Measurements from ENCODE around the gene ORAI3. TPM values are rescaled to one million over a fixed set of nuclear protein-coding genes. Genes with fewer than 3 reads are reported as not detected.

ORAI3 gene
- total and polyA plus RNA-seq, 2 of the 13 experiments (the other 11 are each of a cell fraction or from before 2014, with no cell fraction given) = 11.4 to 32.0 TPM

- TF ChIP-seq POGK (CRISPR knock-in tag; conservative IDR thresholded peaks at IDR 0.05) (no peak), NFYB (CRISPR knock-in tag; IDR thresholded peaks at IDR 0.05) (no peak), BCL3 (CRISPR knock-in tag; IDR thresholded peaks at IDR 0.05) (no peak), ZNF333 (CRISPR knock-in tag; IDR thresholded peaks at IDR 0.05; ENCODE audit: borderline replicate concordance) (no peak), GATAD2A (CRISPR knock-in tag; IDR thresholded peaks at IDR 0.05) (peak; percentile 49; the same call in 1 of the 2 replicates), BATF2 (CRISPR knock-in tag; IDR thresholded peaks at IDR 0.05) (no peak), ZNF335 (CRISPR knock-in tag; IDR thresholded peaks at IDR 0.05) (no peak), ZNF800 (CRISPR knock-in tag; IDR thresholded peaks at IDR 0.05) (no peak), NONO (IDR thresholded peaks at IDR 0.05) (no peak), NONO (CRISPR knock-in tag; conservative IDR thresholded peaks at IDR 0.05) (no peak; the same call in 1 of the 2 replicates), TFDP2 (CRISPR knock-in tag; IDR thresholded peaks at IDR 0.05) (no peak; the same call in 1 of the 2 replicates), ZNF30 (CRISPR knock-in tag; IDR thresholded peaks at IDR 0.05) (no peak; the same call in 1 of the 2 replicates), GMEB1 (CRISPR knock-in tag; IDR thresholded peaks at IDR 0.05; ENCODE audit: borderline replicate concordance) (no peak), CENPT (CRISPR knock-in tag; IDR thresholded peaks at IDR 0.05; ENCODE audit: low read depth) (no peak), ATF5 (CRISPR knock-in tag; IDR thresholded peaks at IDR 0.05; ENCODE audit: low read depth) (no peak), PHF20 (CRISPR knock-in tag; IDR thresholded peaks at IDR 0.05) (no peak), ZSCAN22 (CRISPR knock-in tag; IDR thresholded peaks at IDR 0.05) (no peak; the same call in 1 of the 2 replicates), HDAC6 (IDR thresholded peaks at IDR 0.05; ENCODE audit: low read depth, low read length) (no peak), DNMT3B (CRISPR knock-in tag; conservative IDR thresholded peaks at IDR 0.05) (no peak), BRD4 (CRISPR knock-in tag; IDR thresholded peaks at IDR 0.05) (no peak)
Measured at GRCh38 chr16:30941600-30942425, 7.1 kb upstream of the ORAI3 start (continued).
